ENCODE measurements around the gene KMT2D.
A peak's percentile ranks its signal among the peaks of the same experiment; 100 is the strongest.

KMT2D gene

DNA sequence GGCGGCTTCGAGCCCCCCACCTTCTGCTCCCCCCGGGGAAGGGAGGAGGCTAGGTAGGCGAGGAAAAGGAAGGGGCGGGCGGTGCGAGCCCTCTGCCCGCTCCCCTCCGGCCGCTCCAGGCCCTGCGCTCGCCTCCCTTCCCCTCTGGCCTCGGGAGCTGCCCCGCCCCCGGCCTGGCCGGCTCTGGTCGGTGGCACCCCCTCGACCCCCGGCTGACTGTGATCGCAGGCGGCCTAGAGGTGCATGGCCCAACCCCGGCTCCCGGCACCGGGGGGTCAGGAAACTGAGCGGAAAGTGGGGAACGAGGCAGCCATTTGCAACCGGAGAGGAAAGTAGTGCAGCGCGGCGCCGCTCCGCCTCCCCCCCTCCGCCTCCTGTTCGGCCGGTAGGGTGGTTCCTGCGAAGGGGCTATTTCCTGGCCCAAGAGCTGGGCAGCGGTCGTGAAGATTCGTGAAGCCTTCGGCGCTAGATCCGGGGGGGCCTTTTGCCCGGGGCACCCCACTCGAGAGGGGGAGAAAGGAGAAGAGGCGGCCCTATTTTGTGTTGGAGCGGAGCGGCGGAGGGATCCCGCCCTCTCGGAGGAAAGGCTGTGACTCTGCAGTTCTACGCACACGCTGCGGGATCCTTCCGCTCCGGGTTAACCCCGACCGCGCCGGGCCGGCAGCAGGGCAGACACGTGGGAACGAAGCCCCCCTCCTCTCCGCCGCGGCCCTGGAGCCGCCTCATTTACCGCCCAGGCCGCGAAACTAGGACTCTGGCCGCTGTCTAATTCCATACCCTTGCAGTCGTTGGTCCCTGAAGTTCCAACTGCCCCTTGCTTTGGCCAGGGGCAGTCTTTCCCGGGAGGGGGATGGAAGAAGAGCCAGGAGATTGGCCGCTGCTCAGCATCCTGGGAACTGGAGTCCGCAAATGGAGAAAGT lies at the start of gene KMT2D:
Gene KMT2D (minus strand): TSS at position 558 of the 920 bp plus-strand sequence. CDS start 5,470 bp downstream, outside the sequence.
- peak; percentile 76 to 89 (median 81) for DNase-seq (ENCODE audit: low read depth in 2 of 3, low spot score in 1 of 3)

DNA sequence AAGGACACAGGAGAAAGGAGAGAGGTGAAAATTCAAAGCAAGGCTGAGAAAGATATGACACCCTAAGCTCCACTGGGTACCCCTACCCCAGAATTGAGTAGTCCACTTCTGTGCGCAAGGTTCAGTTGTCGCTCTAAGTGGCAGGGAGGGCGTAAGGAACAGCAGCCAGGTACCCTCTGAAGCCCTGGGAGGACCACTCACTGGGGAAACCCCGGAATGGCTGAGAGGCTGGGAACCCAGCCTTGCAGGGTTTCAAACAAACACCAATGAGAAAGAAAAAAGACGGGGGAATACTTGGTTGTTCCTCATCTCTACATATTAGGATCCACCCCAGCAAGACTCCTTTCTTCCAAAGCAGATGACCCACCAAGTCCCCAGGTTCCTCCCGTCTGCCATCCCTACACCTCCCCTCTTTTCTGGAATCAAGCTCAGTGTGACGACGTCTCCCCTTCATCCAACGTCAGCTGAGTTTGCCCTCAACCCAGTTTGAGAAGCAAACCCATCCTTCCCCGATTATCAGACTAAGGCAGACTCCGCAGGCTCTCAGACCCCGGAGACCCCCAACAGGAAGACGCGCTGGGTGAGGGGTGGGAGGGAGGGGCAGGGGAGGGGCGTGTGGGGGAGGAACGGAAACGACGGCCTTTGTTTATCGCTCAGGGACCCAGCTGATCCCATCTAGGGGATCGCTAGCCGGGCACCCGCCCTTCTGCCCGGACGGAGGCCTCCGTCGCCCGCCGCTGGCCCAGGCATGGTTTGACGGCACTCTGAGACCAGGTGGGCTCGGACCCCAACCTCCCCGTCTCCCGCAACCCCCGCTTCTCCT lies 49.3 kb upstream of the KMT2D start:
- DNase-seq (ENCODE audit: low read depth in 2 of 3, low spot score in 1 of 3): no peak

- no peak for DNase-seq (ENCODE audit: low read depth in 2 of 3, low spot score in 1 of 3)
Observed at GRCh38 chr12:49108958-49109404, 48.4 kb upstream of the KMT2D start.

GRCh38 chr12:49105504-49106084 lies 45.0 kb upstream of the KMT2D start:
- DNase-seq (ENCODE audit: low read depth in 2 of 3, low spot score in 1 of 3): no peak

DNA sequence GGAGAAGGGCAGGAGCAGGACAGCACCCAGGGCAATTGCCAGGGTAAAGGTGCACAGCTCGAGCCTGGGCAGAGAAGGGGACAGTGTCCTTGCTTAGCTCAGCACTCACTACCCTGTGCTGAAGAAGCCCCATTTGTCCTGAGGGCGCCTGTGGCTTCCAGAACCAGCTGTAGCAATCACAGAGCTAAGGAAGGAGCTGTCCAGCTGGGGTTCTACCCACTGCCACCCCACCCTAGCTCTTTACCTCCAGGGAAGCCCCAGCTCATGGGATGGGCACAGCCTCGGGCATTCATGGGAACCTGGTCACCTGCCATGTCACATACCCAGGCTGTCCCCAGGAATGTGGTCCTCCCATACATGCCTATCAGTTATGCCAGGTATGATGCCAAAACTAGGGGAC lies 44.2 kb upstream of the KMT2D start:
- no peak for DNase-seq (ENCODE audit: low read depth in 2 of 3, low spot score in 1 of 3)

GRCh38 chr12:49100380-49100779 lies 39.8 kb upstream of the KMT2D start:
- no peak for DNase-seq (ENCODE audit: low read depth in 2 of 3, low spot score in 1 of 3)

- DNase-seq (ENCODE audit: low read depth in 2 of 3, low spot score in 1 of 3): no peak
Observed at GRCh38 chr12:49098703-49099102, 38.1 kb upstream of the KMT2D start.

GRCh38 chr12:49098035-49098451 lies 37.4 kb upstream of the KMT2D start:
- DNase-seq (ENCODE audit: low read depth in 2 of 3, low spot score in 1 of 3): peak; percentile 36 to 62 (median 48)

DNA sequence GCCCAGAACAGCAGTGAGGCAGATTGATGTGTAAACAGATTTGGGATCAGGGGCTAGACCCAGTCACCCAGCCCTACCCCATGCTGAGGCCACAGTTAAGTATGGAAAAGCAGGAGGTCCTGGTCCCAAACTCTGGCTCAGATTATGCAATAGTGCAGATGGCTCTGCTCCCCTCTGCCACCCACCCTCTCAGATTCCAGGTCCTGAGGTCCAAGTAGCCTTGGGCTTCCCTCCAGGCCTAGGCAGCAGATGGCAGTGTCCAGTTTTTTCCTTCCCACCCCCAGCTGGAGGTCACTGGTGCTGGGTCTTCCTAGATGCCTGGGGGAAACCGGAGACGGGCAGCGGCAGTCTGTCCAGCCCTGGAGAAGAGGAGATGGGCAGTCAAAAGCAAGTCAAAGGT lies 36.8 kb upstream of the KMT2D start:
- DNase-seq (ENCODE audit: low read depth in 2 of 3, low spot score in 1 of 3): no peak

DNA sequence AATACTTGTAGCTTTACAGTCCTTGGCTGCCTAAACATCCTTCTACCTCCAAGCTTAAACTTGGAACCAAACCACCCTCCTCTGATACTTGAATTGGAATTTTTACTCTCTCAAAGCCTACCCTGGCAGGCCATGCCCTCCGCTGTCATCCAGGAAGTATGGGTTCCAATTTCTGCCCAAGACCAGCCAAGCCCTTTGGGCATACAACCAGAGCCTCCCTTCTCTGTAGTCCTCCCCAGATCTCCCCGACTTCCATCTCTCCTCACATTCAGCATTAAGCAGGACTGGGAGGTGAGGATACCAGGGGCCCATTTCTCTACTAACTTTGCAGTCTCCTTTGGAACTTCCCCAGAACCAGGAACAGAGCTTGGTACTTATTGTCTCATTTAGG lies 34.4 kb upstream of the KMT2D start:
- DNase-seq (ENCODE audit: low read depth in 2 of 3, low spot score in 1 of 3): no peak

GRCh38 chr12:49094160-49094974 lies 33.8 kb upstream of the KMT2D start, which contains the start of gene DHH:
TSS of gene DHH (minus strand) at chr12:49094801. CDS start at chr12:49094512, 289 bp downstream.
- DNase-seq (ENCODE audit: low read depth in 2 of 3, low spot score in 1 of 3): no peak

DNA sequence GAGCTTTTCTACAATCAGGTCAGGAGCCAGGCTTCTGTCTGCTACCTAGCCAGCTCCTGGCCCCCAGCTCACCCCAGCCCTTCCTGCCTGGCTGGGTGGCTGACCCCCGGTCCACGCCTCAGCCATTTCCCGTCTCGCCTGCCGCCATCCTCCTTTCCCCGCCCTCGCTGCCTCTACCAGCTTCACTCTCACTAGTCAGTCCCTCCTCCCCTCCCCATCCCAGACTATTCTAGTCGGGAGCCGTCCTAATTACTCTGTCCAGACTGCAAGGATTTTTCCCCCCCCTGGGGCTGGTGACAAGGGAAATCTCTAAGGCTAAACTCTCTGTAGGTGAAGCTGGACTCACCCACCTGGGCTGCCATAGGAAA lies 33.2 kb upstream of the KMT2D start:
- no peak for DNase-seq (ENCODE audit: low read depth in 2 of 3, low spot score in 1 of 3)

DNA sequence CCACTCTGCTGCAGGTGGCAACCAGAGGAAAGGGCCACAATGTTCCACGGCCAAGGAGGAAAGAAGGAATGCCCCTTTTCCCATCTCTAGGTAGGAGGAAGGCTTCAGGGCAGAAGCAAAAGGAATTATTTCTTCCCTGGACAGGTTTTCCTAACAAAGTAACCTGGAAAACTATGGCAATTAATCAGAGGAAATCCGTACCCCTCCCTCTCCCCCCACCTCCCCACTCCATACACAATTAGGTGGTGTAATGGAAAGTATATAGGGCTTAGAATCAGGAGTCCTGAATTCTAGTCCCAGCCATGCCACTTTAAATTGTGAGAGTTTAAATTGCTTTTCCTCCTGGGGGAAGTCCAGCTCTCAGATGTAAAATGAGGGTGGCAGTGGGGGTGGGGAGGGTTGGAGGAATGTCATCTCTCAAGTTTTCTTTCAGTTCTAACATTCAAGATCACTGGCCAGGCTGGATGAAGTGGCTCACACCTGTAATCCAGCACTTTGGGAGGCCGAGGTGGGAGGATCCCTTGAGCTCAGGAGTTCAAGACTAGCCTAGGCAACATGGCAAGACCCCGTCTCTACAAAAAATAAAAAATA lies 32.3 kb upstream of the KMT2D start:
- DNase-seq (ENCODE audit: low read depth in 2 of 3, low spot score in 1 of 3): no peak

DNA sequence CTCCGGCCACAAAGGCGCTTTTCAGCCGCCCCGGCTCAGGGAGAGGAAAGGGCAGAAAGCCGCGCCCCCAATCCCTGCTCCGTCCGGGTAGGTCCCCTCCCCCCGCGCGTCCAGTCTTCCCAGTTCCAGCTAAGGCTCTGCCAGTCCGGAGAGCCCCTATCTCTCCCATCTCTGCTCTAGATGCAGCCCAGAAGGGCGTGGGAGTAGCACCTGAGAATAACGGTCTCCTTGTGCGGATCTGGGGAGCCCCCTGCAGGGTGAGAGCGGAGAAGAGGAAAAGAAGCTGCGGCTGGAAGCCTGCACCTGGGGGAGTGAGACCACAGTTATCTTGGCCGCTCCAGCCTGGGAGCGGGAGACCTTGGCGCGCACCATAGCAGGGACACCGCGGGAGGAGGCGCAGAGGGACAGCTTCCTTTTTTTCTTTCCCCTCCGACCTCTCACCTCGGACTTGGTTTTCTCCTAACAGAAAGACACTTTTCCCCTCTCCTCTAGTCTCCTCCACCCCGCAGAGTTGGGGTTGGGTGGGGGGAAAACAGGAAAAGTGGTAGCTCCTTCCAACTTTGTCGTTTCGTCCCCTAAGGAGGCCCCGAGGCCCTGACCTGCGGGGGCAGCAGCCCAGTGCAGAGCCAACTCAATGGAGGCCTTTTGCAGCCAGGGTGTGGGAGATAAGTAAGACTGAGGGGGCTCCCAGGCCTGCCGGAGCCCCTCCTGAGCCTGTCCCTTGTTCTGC lies 31.7 kb upstream of the KMT2D start:
- peak; percentile 39 to 59 (median 53) for DNase-seq (ENCODE audit: low read depth in 2 of 3, low spot score in 1 of 3)

- DNase-seq (ENCODE audit: low read depth in 2 of 3, low spot score in 1 of 3): no peak
Observed at GRCh38 chr12:49091836-49092085, 31.2 kb upstream of the KMT2D start.

GRCh38 chr12:49091056-49091835 lies 30.7 kb upstream of the KMT2D start:
- DNase-seq (ENCODE audit: low read depth in 2 of 3, low spot score in 1 of 3): no peak

- DNase-seq (ENCODE audit: low read depth in 2 of 3, low spot score in 1 of 3): no peak
Observed at GRCh38 chr12:49089821-49090773, 29.5 kb upstream of the KMT2D start.

DNA sequence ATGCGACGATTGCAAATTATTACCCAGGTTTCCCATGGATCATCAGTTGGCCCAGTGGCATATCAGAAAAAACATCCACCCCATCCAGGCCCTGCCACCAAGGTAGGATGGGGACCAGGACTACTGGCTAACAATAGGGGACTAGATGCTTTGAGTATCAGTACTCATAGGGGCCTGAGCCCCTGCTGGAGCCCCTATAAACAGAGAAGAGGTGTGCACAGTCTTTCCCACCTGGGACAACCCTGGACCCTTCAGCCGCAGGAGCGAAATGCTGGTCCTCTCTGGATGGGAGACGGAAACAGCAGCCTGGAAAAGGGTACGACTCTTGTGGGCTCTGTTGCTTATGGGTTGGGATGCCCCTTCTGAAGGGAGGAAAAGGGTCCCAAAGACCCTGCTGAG lies 28.3 kb upstream of the KMT2D start:
- DNase-seq (ENCODE audit: low read depth in 2 of 3, low spot score in 1 of 3): no peak

All from stimulated activated CD4-positive, alpha-beta T cell treated with anti-CD3 and anti-CD28 coated beads, Interleukin-12 subunit alpha, Interleukin-12 subunit beta, amount 100 ng/mL, for 48 hours (primary cell).